Measurements from ENCODE around the gene LTBP1.

DNA sequence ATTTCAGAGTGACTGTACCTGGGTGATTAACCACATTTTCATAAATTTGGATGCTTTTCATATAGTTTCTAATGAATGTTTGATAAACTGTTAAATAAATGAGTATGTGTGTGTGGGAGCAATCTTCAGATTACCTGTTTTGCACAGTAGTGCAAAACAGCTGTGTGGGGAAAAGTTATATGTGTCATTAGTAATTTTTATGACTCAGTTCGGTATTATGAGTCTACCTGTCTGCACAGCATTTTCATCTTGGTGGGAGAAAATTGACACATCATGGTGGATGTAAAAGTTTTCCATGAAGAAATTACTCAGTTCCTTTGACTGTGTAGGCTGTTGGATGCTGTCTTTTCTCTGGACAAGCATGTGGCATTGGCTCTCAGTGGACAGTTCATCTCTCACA is 43.8 kb downstream of the LTBP1 start:
- no peak for TF ChIP-seq HNF4A (conservative IDR thresholded peaks at IDR 0.05)
- no peak for TF ChIP-seq RXRA (IDR thresholded peaks at IDR 0.05)
- TF ChIP-seq, protein P1, sequence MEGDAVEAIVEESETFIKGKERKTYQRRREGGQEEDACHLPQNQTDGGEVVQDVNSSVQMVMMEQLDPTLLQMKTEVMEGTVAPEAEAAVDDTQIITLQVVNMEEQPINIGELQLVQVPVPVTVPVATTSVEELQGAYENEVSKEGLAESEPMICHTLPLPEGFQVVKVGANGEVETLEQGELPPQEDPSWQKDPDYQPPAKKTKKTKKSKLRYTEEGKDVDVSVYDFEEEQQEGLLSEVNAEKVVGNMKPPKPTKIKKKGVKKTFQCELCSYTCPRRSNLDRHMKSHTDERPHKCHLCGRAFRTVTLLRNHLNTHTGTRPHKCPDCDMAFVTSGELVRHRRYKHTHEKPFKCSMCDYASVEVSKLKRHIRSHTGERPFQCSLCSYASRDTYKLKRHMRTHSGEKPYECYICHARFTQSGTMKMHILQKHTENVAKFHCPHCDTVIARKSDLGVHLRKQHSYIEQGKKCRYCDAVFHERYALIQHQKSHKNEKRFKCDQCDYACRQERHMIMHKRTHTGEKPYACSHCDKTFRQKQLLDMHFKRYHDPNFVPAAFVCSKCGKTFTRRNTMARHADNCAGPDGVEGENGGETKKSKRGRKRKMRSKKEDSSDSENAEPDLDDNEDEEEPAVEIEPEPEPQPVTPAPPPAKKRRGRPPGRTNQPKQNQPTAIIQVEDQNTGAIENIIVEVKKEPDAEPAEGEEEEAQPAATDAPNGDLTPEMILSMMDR (IDR thresholded peaks at IDR 0.05; ENCODE audit: low read depth, low read length, missing input control): no peak
- no peak for TF ChIP-seq REST (IDR thresholded peaks at IDR 0.05)
- no peak for TF ChIP-seq RAD21 (IDR thresholded peaks at IDR 0.05)
- TF ChIP-seq, protein P2, sequence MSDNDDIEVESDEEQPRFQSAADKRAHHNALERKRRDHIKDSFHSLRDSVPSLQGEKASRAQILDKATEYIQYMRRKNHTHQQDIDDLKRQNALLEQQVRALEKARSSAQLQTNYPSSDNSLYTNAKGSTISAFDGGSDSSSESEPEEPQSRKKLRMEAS (IDR thresholded peaks at IDR 0.05): no peak
- TF ChIP-seq TAF1 (conservative IDR thresholded peaks at IDR 0.05): no peak
- TF ChIP-seq JUND (IDR thresholded peaks at IDR 0.05): no peak
- no peak for TF ChIP-seq HNF4G (IDR thresholded peaks at IDR 0.05)
- TF ChIP-seq EGR1 (IDR thresholded peaks at IDR 0.05; ENCODE audit: low read depth in 2 of 2): no peak
- no peak for TF ChIP-seq YY1 (IDR thresholded peaks at IDR 0.05)
- no peak for TF ChIP-seq GABPA (IDR thresholded peaks at IDR 0.05 in 1 of 2, conservative IDR thresholded peaks at IDR 0.05 in 1 of 2)
- no peak for TF ChIP-seq ZBTB33 (IDR thresholded peaks at IDR 0.05)
- no peak for TF ChIP-seq SP1 (IDR thresholded peaks at IDR 0.05)

All from liver (tissue), 3 donors.